Tongue (tissue), 2 donors: ENCODE measurements around the gene MRPS34. TPM values are rescaled to one million over a fixed set of nuclear protein-coding genes. Genes with fewer than 3 reads are reported as not detected.

Experiments
- DNase-seq: peaks from one replicate; pipeline ENCODE4 v3.0.0-alpha.2; 2015
- total RNA-seq: library from RNA; depleted of rRNA; stranded (reverse); fragments of >200 nt; gene quantifications from one replicate; pipeline ENCODE4 v1.2.3, GENCODE V29; 2014

The MRPS34 gene
- total RNA-seq, 1 donor from 2014 or later = 41.5 TPM

DNA sequence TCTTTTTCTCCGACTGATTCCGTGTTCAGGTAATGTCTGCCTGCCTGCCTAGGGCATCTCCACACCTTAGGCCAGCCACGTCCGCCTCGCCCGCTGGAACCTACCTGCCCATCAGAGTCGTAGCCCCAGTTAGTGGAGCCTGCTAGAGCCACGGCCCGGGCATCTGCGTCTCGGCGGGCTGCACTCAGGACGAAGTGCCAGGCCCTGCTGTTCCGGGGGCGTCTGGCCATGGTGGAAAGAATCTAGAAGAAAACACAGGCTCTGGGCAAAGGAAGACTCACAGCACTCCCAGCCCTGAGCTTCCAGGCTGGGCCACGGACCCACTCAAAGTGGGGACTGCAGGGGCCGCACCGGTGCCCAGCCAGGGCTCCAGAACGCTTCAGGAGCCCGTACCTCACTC, 8.3 kb upstream of the MRPS34 start:
- DNase-seq = no peak

DNA sequence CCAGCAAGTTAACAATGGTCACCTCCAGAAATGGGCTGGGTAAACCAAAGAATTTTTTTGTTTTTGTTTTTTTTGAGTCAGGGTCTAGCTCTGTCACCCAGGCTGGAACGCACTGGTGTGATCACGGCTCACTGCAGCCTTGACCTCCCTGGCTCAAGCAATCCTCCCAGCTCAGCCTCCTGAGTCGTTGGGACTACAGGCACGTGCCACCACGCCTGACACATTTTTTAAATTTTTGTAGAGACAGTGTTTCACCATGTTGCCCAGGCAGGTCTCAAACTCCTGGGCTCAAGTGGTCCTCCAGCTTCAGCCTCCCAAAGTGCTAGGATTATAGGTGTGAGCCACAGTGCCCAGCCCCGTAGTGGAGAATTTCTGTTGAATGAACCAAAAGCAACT, 7.7 kb upstream of the MRPS34 start:
- DNase-seq = no peak

DNA sequence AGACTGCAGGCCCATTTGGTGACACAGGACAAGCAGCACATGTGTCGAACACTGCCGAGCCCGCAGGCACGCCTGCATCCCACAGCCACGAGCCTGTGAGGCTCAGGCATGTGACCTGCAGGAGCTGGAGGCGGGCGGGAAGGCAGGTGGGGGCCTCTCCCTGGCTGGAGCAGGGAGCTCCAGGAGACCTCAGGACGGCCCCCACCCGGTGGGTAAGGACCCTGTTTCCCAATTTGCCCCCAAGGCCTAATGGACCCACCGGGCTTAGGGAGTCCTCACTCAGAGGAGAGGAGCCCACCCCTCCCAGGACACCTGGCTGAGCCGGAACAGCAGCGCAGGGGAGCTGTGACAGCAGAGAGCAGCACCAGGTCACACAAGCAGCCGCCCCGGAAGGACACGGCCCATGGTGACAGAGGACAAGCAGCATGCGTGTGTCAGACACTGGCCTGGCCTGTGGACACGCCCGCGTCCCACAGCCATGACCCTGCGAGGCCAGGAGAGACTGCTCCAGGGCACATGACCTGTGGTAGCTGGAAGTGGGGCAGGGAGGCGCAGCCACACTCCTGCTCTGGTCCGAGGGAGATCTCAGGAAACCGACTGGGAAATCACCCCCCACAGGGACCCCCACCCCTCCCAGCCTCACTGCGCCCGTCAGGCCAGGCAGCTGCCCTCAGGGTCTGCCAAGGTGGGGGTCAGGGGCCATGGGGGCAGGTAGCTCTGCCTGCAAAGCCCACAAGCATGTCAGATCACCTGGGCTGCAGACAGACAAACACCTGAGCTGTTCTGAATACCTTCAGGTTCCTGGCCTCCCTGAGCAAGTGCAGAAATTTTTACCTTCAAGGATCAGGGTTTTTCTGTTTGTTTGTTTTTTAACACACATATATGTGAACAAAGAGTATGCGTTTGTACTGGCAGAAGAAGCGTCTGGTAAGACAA, 7.1 kb upstream of the MRPS34 start:
- DNase-seq = no peak

DNA sequence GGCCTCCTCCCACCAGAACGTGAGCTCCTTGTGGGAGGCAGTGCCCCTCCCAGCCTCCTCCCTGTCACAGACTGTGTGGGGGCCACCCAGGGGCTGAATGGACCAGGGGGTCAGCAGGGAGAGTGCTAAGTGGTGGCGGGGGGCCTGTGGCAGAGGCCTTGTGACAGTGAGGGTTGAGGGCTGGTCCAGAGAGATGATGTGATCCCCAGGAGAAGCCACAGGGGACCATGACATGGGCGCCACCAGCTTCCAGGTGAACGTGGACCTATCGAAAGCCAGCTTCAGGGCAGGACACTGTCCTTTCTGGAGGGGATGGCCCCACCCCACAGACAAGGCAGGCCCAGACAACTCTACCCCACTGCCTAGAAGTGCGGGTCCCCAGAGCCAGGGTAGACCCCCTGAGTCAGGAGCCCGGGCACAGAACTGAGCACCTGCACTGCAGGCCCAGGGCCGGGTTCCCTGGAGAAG, 6.3 kb upstream of the MRPS34 start:
- DNase-seq = no peak

DNA sequence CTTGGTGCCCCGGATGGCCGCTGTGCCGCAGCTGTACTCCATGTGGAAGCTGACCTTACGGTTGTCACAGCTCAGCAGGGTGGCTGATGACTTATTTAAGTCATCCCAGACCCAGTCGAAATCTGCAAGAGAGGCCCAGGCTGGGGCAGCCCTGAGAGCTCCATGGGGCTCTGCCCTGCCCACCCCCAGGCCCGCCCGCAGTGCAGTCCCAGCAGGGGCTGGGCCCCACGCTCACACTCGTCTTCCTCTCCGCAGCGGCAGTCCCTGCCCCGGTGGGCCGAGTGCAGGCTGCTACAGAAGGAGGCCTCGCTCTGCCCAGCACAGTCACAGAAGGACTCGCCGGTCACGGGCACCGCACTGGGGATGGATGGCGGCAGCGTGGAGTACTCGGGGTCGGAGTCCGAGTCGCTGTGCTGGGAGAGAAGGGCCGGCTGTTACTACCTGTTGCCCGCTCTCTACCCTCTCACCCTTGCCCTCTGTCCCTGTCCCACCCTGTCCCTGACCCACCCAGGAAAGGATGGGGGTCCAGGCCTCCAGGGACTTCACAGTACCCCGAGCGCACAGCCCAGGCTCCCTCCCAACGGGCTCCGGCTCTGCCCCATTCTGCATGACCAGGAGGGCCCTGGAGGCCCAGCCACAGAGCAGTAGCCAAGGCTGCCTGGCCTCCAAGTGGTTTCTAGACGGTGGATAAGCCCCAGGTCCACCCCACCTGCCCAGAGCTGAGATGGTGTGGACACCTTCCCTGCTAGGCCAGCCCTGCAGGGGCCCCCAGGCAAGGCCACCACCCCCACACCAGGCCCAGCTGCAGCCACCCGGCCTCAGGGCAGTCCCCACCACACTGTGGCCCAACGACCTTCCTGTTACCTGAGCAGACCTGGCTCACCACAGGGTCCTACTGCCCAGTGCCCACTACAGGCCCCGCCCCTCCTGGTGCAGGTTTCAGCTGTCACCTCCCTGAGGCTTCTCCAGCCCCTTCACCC, 5.6 kb upstream of the MRPS34 start:
- DNase-seq = no peak

DNA sequence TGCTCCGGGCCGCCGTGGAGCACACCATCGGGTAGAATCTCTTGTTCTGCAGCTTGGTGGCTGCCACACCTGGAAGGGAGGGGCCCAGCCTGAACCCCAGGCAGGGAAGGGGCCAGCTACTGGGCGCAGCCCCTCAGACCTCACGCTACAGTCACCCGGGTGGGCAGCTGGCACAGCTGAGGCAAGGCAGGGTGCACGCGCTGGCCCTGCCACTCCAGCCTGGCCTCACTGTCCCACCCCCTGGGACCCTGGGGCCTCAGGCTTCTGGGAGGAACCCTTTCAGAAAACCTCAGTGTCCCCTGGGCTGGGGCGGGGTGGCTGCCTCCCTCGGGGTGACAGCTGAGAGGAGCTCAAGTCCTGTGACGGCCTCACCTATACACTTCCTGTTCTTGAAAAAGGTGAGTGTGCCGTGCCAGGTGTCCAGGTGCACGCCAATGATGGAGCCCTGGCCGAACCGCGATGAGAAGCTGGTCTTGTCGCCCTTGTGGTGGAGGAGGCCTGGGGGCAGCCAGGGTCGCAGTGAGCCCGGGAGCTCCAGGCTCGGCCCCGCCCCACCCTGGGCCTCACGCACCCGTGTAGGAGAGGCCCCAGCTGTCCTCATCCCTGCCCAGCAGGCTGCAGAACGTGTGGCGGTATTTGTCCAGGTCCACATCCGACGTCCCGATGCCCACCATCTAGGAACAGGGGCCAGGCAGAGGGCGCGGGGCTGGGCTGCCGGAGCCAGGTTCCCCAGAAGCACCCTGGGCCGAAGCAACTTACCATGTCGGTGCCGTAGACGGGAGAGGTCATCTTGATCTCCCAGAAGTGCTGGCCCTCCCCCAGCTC, 4.7 kb upstream of the MRPS34 start:
- no peak for DNase-seq

DNA sequence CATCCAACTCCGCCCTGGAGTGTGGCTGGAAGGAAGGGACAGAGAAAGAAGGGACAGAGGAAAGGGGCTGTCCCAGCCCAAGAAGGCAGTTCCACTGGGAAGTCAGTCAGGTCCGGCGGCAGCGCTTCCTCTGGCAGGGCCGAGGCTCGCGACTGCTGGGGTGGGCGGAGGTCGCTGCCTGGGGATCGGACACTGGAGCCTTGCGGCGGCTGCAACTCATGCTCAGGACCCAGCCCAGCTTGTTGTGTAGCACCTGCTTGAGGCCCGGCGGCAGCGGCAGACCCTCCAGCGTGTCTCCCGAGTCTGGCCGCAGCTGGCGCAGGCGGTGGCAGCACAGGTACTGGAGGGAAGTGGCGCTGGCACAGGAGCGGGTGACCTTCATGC, 4.0 kb upstream of the MRPS34 start:
- no peak for DNase-seq

DNA sequence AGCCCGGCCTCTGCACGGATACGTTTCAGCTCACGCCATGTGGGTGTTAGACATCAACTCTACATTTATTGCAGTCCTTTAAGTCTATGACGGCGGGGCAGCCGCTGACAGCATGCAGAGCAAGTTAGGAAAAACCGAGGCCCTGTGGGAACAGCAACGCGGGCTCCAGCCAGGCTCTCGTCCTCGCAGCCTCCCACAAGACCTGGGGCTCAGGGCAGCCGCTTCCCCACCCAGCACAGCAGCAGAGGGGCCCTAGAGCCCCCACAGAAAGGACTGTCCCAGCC, 3.7 kb upstream of the MRPS34 start:
- DNase-seq = no peak

DNA sequence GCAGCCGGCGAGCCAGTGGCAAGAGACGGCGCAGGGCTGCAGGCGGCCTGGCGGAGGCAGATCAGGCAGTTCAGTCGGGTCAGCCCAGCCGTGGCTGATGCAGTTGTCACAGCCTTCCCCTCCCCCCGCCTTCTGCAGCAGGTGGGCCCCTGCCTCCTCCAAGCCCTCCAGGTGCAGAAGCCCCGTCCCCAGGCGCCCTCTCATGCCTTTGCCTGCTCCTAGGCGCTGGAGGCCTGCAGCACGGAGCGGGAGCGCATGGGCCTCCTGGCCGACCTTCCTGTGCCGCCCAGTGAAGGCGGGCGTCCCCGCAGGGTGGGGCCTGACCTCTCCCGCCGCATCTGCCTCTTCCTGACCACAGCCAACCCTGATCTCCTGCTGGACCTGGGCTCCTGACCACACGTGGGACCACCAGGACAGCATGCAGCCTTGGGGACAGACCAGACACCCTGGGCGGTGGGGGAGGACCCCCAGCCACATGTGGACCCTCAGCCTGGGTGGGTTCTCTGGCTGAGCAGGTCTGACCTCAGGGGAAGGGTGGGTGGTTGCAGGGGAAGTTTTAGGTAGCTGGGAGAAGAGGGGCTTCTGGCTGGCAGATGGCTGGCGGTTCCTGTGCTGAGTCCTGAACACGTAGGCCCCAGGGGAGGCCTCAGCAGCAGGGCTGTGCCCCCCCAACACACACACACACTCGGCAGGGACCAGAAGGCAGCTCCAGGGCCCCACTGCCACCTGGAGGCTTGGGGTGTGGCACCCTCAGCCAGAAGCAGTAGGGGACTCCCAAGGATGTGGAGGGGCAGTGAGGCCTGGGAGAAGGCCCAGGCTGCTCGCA, 3.1 kb upstream of the MRPS34 start:
- DNase-seq = no peak

DNA sequence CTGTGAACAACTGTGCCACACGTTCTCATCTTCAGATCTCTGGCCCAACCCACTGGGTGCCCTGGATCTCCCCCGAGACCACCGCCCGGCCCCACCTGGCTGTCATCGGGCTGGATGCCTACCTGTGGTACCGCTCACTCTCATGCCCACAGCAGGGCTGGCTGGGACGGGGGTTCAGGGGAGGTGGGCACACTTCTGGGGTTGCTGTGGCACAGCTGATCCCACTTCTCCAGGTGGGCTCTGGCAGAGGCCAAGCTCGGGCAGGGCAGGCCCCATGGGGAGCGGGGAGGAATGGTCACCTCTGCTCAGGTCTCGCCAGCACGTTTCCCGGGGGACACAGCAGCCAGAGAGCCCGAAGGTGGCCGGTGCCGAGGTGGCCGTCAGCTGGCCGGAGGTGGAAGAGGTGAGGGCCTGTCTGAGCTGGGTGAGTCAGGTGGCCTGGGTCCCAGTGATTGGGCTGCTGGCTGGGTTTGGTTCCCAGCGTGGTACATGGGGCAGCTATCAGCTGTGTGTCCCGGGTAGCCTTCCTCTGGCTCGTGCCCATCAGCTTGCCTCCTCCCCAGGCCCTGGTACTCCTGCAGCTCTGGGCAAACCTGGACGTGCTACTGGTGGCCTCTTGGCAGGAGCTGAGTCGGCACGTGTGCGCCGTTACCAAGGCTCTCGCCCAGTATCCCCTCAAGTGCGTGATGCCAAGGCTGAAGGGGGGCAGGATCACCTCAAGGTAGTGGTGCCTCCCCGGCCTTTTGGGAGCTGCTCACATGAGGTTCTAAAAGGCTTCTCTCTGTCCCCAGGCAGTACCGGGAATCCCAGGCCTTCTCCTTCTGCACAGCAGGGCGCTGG, 2.3 kb upstream of the MRPS34 start:
- DNase-seq = no peak

DNA sequence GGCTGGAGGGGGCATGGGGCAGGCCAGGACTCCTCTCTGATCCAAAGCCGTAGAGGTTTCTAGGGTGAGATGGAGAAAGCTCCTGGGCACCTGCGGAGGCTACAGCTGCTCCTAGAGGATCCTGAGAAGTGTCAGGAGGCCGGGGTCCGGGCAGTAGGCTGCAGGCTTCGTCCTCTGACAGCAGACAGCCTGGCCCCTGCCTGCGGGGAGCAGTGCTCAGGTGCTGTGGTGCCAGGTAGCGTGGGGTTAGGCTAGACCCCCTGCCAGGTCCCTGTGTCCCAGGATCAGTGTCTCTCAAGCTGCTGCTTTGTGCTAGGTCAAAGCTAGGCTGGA, 1.5 kb upstream of the MRPS34 start:
- no peak for DNase-seq

DNA sequence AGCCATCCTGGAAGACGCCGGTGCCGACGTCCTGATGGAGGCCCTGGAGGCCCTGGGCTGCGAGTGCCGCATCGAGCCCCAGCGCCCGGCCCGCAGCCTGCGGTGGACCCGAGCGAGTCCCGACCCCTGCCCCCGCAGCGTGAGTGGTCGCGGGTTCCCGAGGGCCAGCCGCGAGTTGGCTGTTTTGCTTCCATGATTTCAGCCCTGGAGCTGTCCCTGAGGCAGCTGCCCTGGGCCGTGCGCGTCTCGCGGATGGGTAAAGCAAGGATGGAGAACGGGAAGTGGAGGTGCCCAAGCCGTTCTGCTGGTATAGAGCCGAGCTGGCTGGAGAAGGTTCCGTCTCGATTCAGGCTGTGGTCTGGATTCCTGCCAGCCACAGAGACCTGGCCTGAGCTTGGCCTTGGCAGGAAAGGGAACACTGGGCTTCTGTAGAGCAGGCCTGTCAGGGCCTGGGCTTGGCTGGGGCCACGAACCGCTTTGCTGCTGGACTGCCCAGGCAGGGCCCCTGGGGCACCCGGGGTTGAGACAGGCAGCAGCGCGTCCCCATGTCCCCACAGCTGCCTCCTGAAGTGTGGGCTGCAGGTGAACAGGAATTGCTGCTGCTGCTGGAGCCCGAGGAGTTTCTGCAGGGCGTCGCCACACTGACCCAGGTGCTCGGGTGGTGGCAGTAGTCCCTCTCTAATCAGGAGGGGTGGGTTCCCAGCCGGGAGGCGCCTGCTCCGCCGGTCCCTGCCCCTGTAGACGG, 941 bp upstream of the MRPS34 start:
- no peak for DNase-seq

DNA sequence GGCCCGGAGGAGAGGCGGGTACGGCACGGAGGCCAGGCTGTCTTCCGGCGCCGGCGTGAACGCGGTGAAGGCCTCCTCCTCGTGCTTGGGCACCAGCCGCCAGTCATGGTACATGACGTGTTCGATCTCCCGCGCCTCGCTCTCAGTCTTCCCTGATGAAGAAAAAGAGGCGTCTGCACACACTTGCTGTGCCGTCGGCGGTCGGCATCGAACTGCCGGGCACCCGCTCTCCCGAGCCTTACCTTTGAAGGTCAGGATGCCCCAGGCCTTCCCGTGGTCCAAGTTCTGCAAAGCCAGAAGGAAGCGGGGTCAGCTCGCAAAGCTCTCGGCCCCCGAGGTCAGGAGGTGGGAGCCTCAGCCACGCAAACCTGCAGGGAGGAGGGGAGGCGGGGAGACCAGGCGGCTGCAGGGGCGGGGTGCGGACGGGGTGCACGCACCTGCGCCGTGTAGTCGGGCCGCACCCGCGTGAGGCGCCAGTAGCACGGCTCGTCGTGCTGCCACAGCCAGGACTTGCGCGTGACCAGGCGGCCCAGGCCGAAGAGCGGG, 499 bp downstream of the MRPS34 start, which contains the start of gene EME2:
Gene EME2, plus strand, starts transcription at position 449 of the 546 bp plus-strand sequence. CDS start 418 bp downstream, outside the sequence.
- no peak for DNase-seq

DNA sequence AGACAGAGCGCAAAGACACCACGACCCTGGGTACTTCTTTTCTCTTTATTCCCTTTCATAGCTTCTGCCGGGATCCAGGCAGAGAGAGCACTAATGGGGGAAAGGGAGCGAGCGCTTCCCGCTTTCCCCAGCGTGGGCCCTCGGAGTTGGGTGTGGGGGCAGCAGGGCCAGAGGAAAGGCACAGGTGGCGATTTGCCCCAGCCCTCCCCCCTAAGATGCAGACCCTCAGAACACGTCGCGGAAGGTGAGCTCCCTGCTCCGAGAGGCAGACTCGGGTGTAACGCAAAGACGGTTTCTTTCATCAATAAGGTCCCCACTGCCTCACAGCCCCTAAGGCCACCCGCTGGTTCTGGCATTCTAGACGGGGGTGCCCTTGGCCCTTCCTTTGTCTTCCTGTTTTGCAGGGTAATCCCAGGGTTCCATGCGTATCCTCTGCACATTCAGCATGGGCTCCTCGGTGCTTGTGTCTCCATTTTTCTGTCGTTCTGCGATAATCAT, 1.0 kb downstream of the MRPS34 start:
- no peak for DNase-seq

DNA sequence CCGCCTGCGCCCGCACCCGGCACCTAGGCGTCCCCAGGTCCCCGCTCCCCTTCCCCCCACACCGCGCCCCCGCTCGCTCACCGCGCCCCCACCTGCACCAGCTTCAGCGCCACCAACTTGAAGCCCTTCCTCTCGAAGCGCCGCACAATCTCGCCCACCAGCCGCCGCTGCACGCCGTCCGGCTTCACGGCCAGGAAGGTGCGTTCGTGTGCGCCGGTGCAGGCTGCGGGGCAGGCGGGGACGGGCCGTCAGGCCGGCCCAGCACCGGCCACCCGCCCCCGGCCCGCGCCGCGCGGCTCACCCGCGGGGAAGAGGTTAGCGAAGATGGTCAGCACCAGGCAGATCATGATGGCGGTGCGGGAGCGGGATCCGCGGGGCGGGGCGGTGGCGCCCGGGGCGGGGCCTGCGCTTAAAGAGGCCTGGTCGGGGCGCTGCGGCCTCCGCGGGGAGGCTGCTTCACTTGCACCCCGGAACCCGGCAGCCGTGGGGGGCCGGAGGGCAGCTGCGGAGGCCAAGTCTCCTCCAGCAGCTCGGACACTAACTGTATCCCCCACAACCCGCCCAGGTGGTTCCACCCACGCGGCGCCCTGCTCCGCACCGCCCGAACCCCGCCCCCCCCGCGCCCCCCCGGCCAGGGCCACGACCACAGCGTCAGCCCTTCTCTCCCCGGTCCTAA, 1.6 kb downstream of the MRPS34 start, which contains the start of gene NME3:
Gene NME3, minus strand, starts transcription at position 356 of the 676 bp plus-strand sequence. Its CDS starts 9 bp downstream, at position 347.
- peak; percentile 80 for DNase-seq

DNA sequence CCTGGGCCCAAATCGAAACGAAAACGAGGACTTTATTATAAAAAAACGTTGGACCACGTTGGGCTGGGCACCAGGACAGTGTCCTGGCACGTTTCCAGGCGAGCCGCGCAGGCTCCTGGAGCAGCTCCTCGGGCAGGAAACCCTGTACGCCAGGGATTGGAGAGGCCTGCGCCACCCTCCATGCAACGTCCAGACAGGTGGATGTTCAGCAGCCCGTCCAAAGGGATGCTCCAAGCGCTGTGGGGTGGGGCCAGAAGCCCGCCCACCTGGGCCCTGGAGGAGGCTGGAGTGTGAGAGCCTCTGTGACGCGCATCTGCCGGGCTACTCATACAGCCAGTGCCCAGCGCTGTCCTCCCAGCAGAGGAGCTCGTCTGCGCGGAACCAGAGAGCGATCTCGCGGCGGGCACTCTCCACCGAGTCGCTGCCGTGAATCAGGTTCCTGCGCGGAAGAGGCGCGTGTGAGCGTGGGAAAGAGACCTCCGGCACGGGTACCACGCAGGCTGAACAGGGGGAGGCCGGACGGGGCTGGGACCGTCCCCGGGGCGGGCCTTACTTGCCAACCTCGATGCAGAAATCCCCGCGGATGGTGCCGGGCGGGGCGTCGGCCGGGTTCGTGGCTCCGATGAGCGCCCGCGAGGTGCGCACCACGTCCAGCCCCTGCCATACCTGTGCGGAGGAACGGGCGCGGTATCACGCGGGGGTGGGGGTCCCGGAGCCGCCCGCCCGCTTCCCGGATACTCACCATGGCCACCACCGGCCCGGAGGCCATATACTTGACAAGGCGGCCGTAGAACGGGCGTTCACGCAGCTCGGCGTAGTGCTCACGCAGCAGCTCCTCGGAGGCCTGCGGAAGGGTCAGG, 2.4 kb downstream of the MRPS34 start:
- DNase-seq = peak; percentile 37
